ENCODE measurements around the gene TTC14.
"Not testable (repeated sequence)": the region's sequence is repeated elsewhere in the genome, so short reads cannot be mapped to it uniquely, and the experiment has no call there.

The TTC14 gene

GRCh38 chr3:180601688-180602666 is at the start of gene TTC14:
Gene TTC14, plus strand, starts transcription at chr3:180602163. Its CDS starts 99 bp downstream, at chr3:180602262.
- peak; percentile 90 for DNase-seq

- DNase-seq, result no peak
These were observed 38.6 kb upstream of the TTC14 start for GRCh38 chr3:180563406-180563805.

GRCh38 chr3:180564676-180565075 is 37.3 kb upstream of the TTC14 start:
- no peak for DNase-seq

GRCh38 chr3:180570238-180570637 is 31.7 kb upstream of the TTC14 start:
- DNase-seq, result no peak

GRCh38 chr3:180571831-180572598 is 29.9 kb upstream of the TTC14 start:
- DNase-seq, result no peak

GRCh38 chr3:180575571-180575970 is 26.4 kb upstream of the TTC14 start:
- no peak for DNase-seq

GRCh38 chr3:180580934-180581333 is 21.0 kb upstream of the TTC14 start:
- DNase-seq, result no peak

- DNase-seq, result no peak
These were observed 11.6 kb upstream of the TTC14 start for GRCh38 chr3:180590396-180590795.

- DNase-seq, result not testable (repeated sequence)
These were observed 8.3 kb upstream of the TTC14 start for GRCh38 chr3:180593631-180594030.

GRCh38 chr3:180594631-180595558 is 7.1 kb upstream of the TTC14 start:
- DNase-seq, result peak; percentile 22

- no peak for DNase-seq
These were observed 6.4 kb upstream of the TTC14 start for GRCh38 chr3:180595559-180595935.

- DNase-seq, result no peak
These were observed 1.5 kb upstream of the TTC14 start for GRCh38 chr3:180600473-180600872.

- no peak for DNase-seq
These were observed 9.0 kb downstream of the TTC14 start for GRCh38 chr3:180611006-180611405.

GRCh38 chr3:180612364-180612763 is 10.4 kb downstream of the TTC14 start:
- DNase-seq, result no peak

GRCh38 chr3:180615954-180616353 is 14.0 kb downstream of the TTC14 start:
- DNase-seq, result no peak

GRCh38 chr3:180617049-180617448 is 15.1 kb downstream of the TTC14 start:
- no peak for DNase-seq

GRCh38 chr3:180618563-180618962 is 16.6 kb downstream of the TTC14 start:
- not testable (repeated sequence) for DNase-seq

GRCh38 chr3:180619723-180620122 is 17.8 kb downstream of the TTC14 start:
- DNase-seq, result no peak

GRCh38 chr3:180624714-180625113 is 22.8 kb downstream of the TTC14 start:
- no peak for DNase-seq

- no peak for DNase-seq
These were observed 24.9 kb downstream of the TTC14 start for GRCh38 chr3:180626844-180627243.

GRCh38 chr3:180630371-180630770 is 28.4 kb downstream of the TTC14 start:
- no peak for DNase-seq

- DNase-seq, result no peak
These were observed 29.4 kb downstream of the TTC14 start for GRCh38 chr3:180631317-180631716.

GRCh38 chr3:180633722-180634121 is 31.8 kb downstream of the TTC14 start:
- DNase-seq, result no peak
